ENCODE measurements around the gene EIF4B.

DNA sequence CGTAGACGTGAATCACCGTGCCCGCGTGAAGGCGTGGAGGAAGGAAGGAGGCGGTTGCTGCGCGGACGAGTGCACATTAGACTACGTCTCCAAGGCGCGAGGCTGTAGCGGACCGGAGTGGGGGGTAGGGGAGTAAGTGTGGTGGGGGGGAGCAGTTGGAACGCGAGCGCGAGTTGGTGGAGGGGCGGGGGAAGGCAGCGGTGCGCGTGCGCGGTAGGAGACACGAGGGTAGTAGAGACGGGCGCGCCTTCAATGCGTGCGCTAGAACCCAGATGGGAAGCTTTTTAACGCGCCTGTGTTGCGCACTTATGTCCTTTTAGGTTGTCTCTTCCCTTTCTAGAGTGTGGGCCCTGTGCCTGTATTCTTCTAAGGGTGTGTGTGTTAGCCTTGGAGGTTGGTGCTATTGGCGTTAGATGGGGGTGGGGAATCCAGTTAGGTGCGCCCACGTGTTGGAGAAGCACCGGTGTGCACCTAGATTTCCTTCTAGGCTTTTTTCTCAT is 604 bp downstream of the EIF4B start:
- no peak for TF ChIP-seq POLR2A (IDR thresholded peaks at IDR 0.05)
- TF ChIP-seq CTCF (IDR thresholded peaks at IDR 0.05): no peak

Measured in tibial nerve (tissue), 3 donors.